ENCODE results near the gene PIGX.

GRCh38 chr3:196707566-196707965 lies 4.6 kb upstream of the PIGX start:
- TF ChIP-seq EZH2 (IDR thresholded peaks at IDR 0.05; ENCODE audit: borderline replicate concordance) (no peak), CTCF (IDR thresholded peaks at IDR 0.05; ENCODE audit: poor library complexity) (no peak), EZH2phosphoT487 (IDR thresholded peaks at IDR 0.05; ENCODE audit: low read depth, severe bottlenecking, unreplicated experiment) (no peak)
